Neural crest cell (in vitro differentiated cells): Measurements from ENCODE around the gene FGFR3. TPM values are rescaled to one million over a fixed set of nuclear protein-coding genes. Genes with fewer than 3 reads are reported as not detected.

Source experiments
- DNase-seq: peaks from one replicate; pipeline ENCODE4 v3.0.0; 2021; ENCODE audit warnings: low read depth, mixed read lengths, low spot score
- H3K27ac Mint-ChIP-seq: one replicate; pipeline ENCODE4 v1.8.0; 2021; ENCODE audit warnings: mild to moderate bottlenecking, mixed read lengths; ENCODE audit not compliant: unreplicated experiment
- H3K27me3 Mint-ChIP-seq: 2 replicates; pipeline ENCODE4 v1.8.0; 2021; ENCODE audit warnings: low read depth, mild to moderate bottlenecking, mixed read lengths
- H3K36me3 Mint-ChIP-seq: 2 replicates; pipeline ENCODE4 v1.8.0; 2021; ENCODE audit warnings: low read depth, mild to moderate bottlenecking, mixed read lengths
- H3K4me1 Mint-ChIP-seq: 2 replicates; pipeline ENCODE4 v1.8.0; 2021; ENCODE audit warnings: mixed read lengths
- H3K4me3 Mint-ChIP-seq: one replicate; pipeline ENCODE4 v1.8.0; 2021; ENCODE audit warnings: mild to moderate bottlenecking, mixed read lengths
- H3K9me3 Mint-ChIP-seq: 2 replicates; pipeline ENCODE4 v1.8.0; 2021; ENCODE audit warnings: mixed read lengths
- CTCF ChIP-seq: fragments of 200-600 bp; sonication (generic); conservative IDR thresholded peaks from 2 replicates; pipeline ENCODE4 v1.5.0; 2021; ENCODE audit warnings: antibody characterized with exemption, mild to moderate bottlenecking
- long read RNA-seq: library from polyadenylated mRNA; unstranded; transcript quantifications from one replicate; pipeline ENCODE4 v2.0.0, GENCODE V29; 2020
- total RNA-seq: library from RNA; stranded (reverse); gene quantifications from 2 replicates; pipeline ENCODE4 v1.2.1, GENCODE V29; 2021

FGFR3 gene
- total RNA-seq, result 42.5 and 48.1 TPM in 2 replicates
- long read RNA-seq, partial matches to known transcripts, result 0 of 1 reads
- long read RNA-seq, other reads (novel, unspliced or antisense), result 1 of 1 reads

GRCh38 chr4:1792832-1793495 lies at the start of gene FGFR3:
TSS of gene FGFR3 (plus strand) at chr4:1793293. CDS start at chr4:1793935, 642 bp downstream.
- Mint-ChIP-seq H3K9me3 (no peaks in the 10 kb centered on the region), H3K4me3 (peak within 1 kb of the TSS; percentile 64), H3K36me3 (no peaks in the 10 kb centered on the region), H3K27me3 (peaks cover 51% of the 10 kb centered on the region), H3K4me1 (no peaks in the 10 kb centered on the region), H3K27ac (no peak within 1 kb of the TSS)
- TF ChIP-seq CTCF, result no peak
- DNase-seq, result no peak

GRCh38 chr4:1743551-1743950 lies 49.5 kb upstream of the FGFR3 start:
- no peak for DNase-seq
- TF ChIP-seq CTCF, result no peak
- Mint-ChIP-seq H3K9me3 (no peaks in the 10 kb centered on the region), H3K27me3 (no peaks in the 10 kb centered on the region), H3K4me3 (no peak overlapping the region), H3K4me1 (no peaks in the 10 kb centered on the region), H3K27ac (no peak overlapping the region), H3K36me3 (peaks cover 8% of the 10 kb centered on the region)

GRCh38 chr4:1743975-1744374 lies 49.1 kb upstream of the FGFR3 start:
- no peak for DNase-seq
- Mint-ChIP-seq H3K27me3 (no peaks in the 10 kb centered on the region), H3K9me3 (no peaks in the 10 kb centered on the region), H3K4me3 (no peak overlapping the region), H3K36me3 (peaks cover 4% of the 10 kb centered on the region), H3K4me1 (no peaks in the 10 kb centered on the region), H3K27ac (no peak overlapping the region)
- no peak for TF ChIP-seq CTCF

GRCh38 chr4:1744552-1744951 lies 48.5 kb upstream of the FGFR3 start:
- Mint-ChIP-seq H3K9me3 (no peaks in the 10 kb centered on the region), H3K27ac (no peak overlapping the region), H3K4me1 (no peaks in the 10 kb centered on the region), H3K4me3 (no peak overlapping the region), H3K36me3 (peaks cover 3% of the 10 kb centered on the region), H3K27me3 (no peaks in the 10 kb centered on the region)
- no peak for DNase-seq
- TF ChIP-seq CTCF, result no peak

- no peaks in the 10 kb centered on the region for H3K27me3 Mint-ChIP-seq
- H3K36me3 Mint-ChIP-seq, result peaks cover 3% of the 10 kb centered on the region
- no peak overlapping the region for H3K27ac Mint-ChIP-seq
- H3K4me3 Mint-ChIP-seq, result no peak overlapping the region
- no peaks in the 10 kb centered on the region for H3K9me3 Mint-ChIP-seq
- no peaks in the 10 kb centered on the region for H3K4me1 Mint-ChIP-seq
- TF ChIP-seq CTCF, result no peak
- no peak for DNase-seq
Measured at GRCh38 chr4:1745165-1745564, 47.9 kb upstream of the FGFR3 start.
